Osteocyte (in vitro differentiated cells): ENCODE measurements around the gene ARSD. TPM values are rescaled to one million over a fixed set of nuclear protein-coding genes. Genes with fewer than 3 reads are reported as not detected.
"Not testable (repeated sequence)": the region's sequence is repeated elsewhere in the genome, so short reads cannot be mapped to it uniquely, and the experiment has no call there.

Source experiments
- DNase-seq: peaks from one replicate; pipeline ENCODE4 v3.0.0; 2021; ENCODE audit warnings: mixed read lengths; ENCODE audit not compliant: unreplicated experiment; ENCODE audit errors: extremely low spot score
- H3K27ac Mint-ChIP-seq: one replicate; pipeline ENCODE4 v1.8.0; 2021; ENCODE audit warnings: mild to moderate bottlenecking, mixed read lengths; ENCODE audit not compliant: unreplicated experiment
- H3K27me3 Mint-ChIP-seq: one replicate; pipeline ENCODE4 v1.8.0; 2021; ENCODE audit warnings: mixed read lengths; ENCODE audit not compliant: unreplicated experiment
- H3K36me3 Mint-ChIP-seq: one replicate; pipeline ENCODE4 v1.8.0; 2021; ENCODE audit warnings: mixed read lengths; ENCODE audit not compliant: unreplicated experiment
- H3K4me1 Mint-ChIP-seq: one replicate; pipeline ENCODE4 v1.8.0; 2021; ENCODE audit warnings: mixed read lengths; ENCODE audit not compliant: unreplicated experiment
- H3K4me3 Mint-ChIP-seq: one replicate; pipeline ENCODE4 v1.8.0; 2021; ENCODE audit warnings: mild to moderate bottlenecking, moderate library complexity, mixed read lengths; ENCODE audit not compliant: unreplicated experiment
- H3K9me3 Mint-ChIP-seq: one replicate; pipeline ENCODE4 v1.8.0; 2021; ENCODE audit warnings: mixed read lengths; ENCODE audit not compliant: unreplicated experiment
- CTCF ChIP-seq: fragments of 200-600 bp; sonication (generic); IDR thresholded peaks from 2 replicates; pipeline ENCODE4 v1.5.0; 2021; ENCODE audit warnings: antibody characterized with exemption, mild to moderate bottlenecking, moderate library complexity
- total RNA-seq: library from RNA; stranded (reverse); gene quantifications from 2 replicates; pipeline ENCODE4 v1.2.1, GENCODE V29; 2021

The ARSD gene
- total RNA-seq, 1 donor from 2014 or later = 44.6 TPM

GRCh38 chrX:2954541-2954940 lies 25.4 kb upstream of the ARSD start:
- DNase-seq = no peak
- no peak overlapping the region for H3K4me3 Mint-ChIP-seq
- H3K4me1 Mint-ChIP-seq = no peaks in the 10 kb centered on the region
- H3K36me3 Mint-ChIP-seq = peaks cover 3% of the 10 kb centered on the region
- TF ChIP-seq CTCF = no peak
- H3K27me3 Mint-ChIP-seq = no peaks in the 10 kb centered on the region
- H3K27ac Mint-ChIP-seq = no peak overlapping the region
- H3K9me3 Mint-ChIP-seq = no peaks in the 10 kb centered on the region

- not testable (repeated sequence) for DNase-seq, H3K27ac Mint-ChIP-seq, H3K4me1 Mint-ChIP-seq, H3K27me3 Mint-ChIP-seq, H3K36me3 Mint-ChIP-seq, H3K4me3 Mint-ChIP-seq, H3K9me3 Mint-ChIP-seq
Measured at GRCh38 chrX:2937942-2938341, 8.8 kb upstream of the ARSD start.

- no peak overlapping the region for H3K4me3 Mint-ChIP-seq
- H3K4me1 Mint-ChIP-seq = peaks cover 4% of the 10 kb centered on the region
- H3K27ac Mint-ChIP-seq = no peak overlapping the region
- no peak for TF ChIP-seq CTCF
- H3K9me3 Mint-ChIP-seq = peaks cover 5% of the 10 kb centered on the region
- no peaks in the 10 kb centered on the region for H3K27me3 Mint-ChIP-seq
- DNase-seq = no peak
- H3K36me3 Mint-ChIP-seq = peaks cover 3% of the 10 kb centered on the region
Measured at GRCh38 chrX:2934715-2935710, 5.9 kb upstream of the ARSD start.

- peaks cover 9% of the 10 kb centered on the region for H3K4me1 Mint-ChIP-seq
- H3K4me3 Mint-ChIP-seq = no peak overlapping the region
- H3K27me3 Mint-ChIP-seq = no peaks in the 10 kb centered on the region
- no peak for DNase-seq
- peaks cover 3% of the 10 kb centered on the region for H3K36me3 Mint-ChIP-seq
- H3K27ac Mint-ChIP-seq = no peak overlapping the region
- H3K9me3 Mint-ChIP-seq = peaks cover 5% of the 10 kb centered on the region
- TF ChIP-seq CTCF = no peak
Measured at GRCh38 chrX:2933125-2933900, 4.2 kb upstream of the ARSD start.

GRCh38 chrX:2931612-2932011 lies 2.5 kb upstream of the ARSD start:
- DNase-seq = no peak
- Mint-ChIP-seq H3K27me3 (no peaks in the 10 kb centered on the region), H3K27ac (no peak overlapping the region), H3K9me3 (peaks cover 5% of the 10 kb centered on the region), H3K4me3 (no peak overlapping the region), H3K4me1 (peaks cover 12% of the 10 kb centered on the region), H3K36me3 (peaks cover 3% of the 10 kb centered on the region)
- TF ChIP-seq CTCF = no peak
